Hepatocyte (in vitro differentiated cells): Measurements from ENCODE around the gene KCNJ9. TPM values are rescaled to one million over a fixed set of nuclear protein-coding genes. Genes with fewer than 3 reads are reported as not detected.

Source experiments
- DNase-seq: peaks from one replicate; pipeline ENCODE4 v3.0.0-alpha.2; 2016; ENCODE audit warnings: low spot score
- H2AFZ ChIP-seq: fragments of 200-600 bp; sonication (generic); 2 replicates; pipeline ENCODE4 v1.6.0; 2016; ENCODE audit warnings: antibody characterized with exemption, mild to moderate bottlenecking
- H3K27ac ChIP-seq: fragments of 200-600 bp; sonication (generic); 2 replicates; pipeline ENCODE4 v1.5.1; 2016; ENCODE audit warnings: mild to moderate bottlenecking
- H3K27me3 ChIP-seq: fragments of 200-600 bp; sonication (generic); 2 replicates; pipeline ENCODE4 v1.6.1; 2016
- H3K36me3 ChIP-seq: fragments of 200-600 bp; sonication (generic); replicated peaks from 2 replicates; pipeline ENCODE4 v1.5.1; 2016; ENCODE audit warnings: low read depth; ENCODE audit not compliant: insufficient read depth
- H3K4me1 ChIP-seq: fragments of 200-600 bp; sonication (generic); 2 replicates; pipeline ENCODE4 v1.5.1; 2016; ENCODE audit warnings: mild to moderate bottlenecking, moderate library complexity; ENCODE audit not compliant: insufficient read depth
- H3K4me2 ChIP-seq: fragments of 200-600 bp; sonication (generic); 2 replicates; pipeline ENCODE4 v1.6.0; 2016
- H3K4me3 ChIP-seq: fragments of 200-600 bp; sonication (generic); 2 replicates; pipeline ENCODE4 v1.5.1; 2016; ENCODE audit warnings: mild to moderate bottlenecking
- H3K79me2 ChIP-seq: fragments of 200-600 bp; sonication (generic); 2 replicates; pipeline ENCODE4 v1.6.0; 2017; ENCODE audit warnings: mild to moderate bottlenecking
- H3K9me2 ChIP-seq: fragments of 200-600 bp; sonication (generic); replicated peaks from 2 replicates; pipeline ENCODE4 v1.6.0; 2017; ENCODE audit warnings: mild to moderate bottlenecking; ENCODE audit not compliant: insufficient read depth
- H3K9me3 ChIP-seq: fragments of 200-600 bp; sonication (generic); 2 replicates; pipeline ENCODE4 v1.5.1; 2016; ENCODE audit warnings: low read depth, mild to moderate bottlenecking
- H4K20me1 ChIP-seq: fragments of 200-600 bp; sonication (generic); 2 replicates; pipeline ENCODE4 v1.6.0; 2016; ENCODE audit warnings: mild to moderate bottlenecking; ENCODE audit not compliant: insufficient read depth, poor library complexity, severe bottlenecking
- CTCF ChIP-seq: fragments of 200-600 bp; sonication (generic); IDR thresholded peaks from 2 replicates; pipeline ENCODE4 v1.5.1; 2016; ENCODE audit warnings: antibody characterized with exemption, mild to moderate bottlenecking; ENCODE audit not compliant: poor library complexity
- EZH2 ChIP-seq: fragments of 200-600 bp; sonication (generic); IDR thresholded peaks from 2 replicates; pipeline ENCODE4 v1.6.1; 2016; ENCODE audit warnings: antibody characterized with exemption, mild to moderate bottlenecking, borderline replicate concordance
- EZH2phosphoT487 ChIP-seq: fragments of 200-600 bp; sonication (generic); IDR thresholded peaks from one replicate; pipeline ENCODE4 v1.6.1; 2018; ENCODE audit warnings: antibody characterized with exemption, mild to moderate bottlenecking, low read depth, moderate library complexity; ENCODE audit not compliant: unreplicated experiment, severe bottlenecking
- WGBS: methylation state at CpG from one replicate; pipeline ENCODE4 v1.1.6; 2016; ENCODE audit warnings: low lambda C conversion rate; ENCODE audit errors: missing lambda C conversion rate; 5-methylcytosine and 5-hydroxymethylcytosine counted together
- polyA plus RNA-seq: library from polyadenylated mRNA; unstranded; fragments of >200 nt; fragmentation: Nextera tagmentation; extraction: Ambion mirVana; gene quantifications from 2 replicates; pipeline ENCODE4 v1.2.1, GENCODE V29; 2016
- total RNA-seq: library from RNA; depleted of rRNA; stranded (reverse); fragments of >200 nt; gene quantifications from 2 replicates; pipeline ENCODE4 v1.2.3, GENCODE V29; 2014

KCNJ9 gene
- total and polyA plus RNA-seq, 2 experiments from 2014 or later, result not detected

GRCh38 chr1:160130939-160131338 lies 49.6 kb downstream of the KCNJ9 start:
- DNase-seq, result no peak
- no peak overlapping the region for H3K27ac ChIP-seq
- no peaks in the 10 kb centered on the region for H3K36me3 ChIP-seq
- no peak overlapping the region for H3K4me3 ChIP-seq
- H3K4me1 ChIP-seq, result no peaks in the 10 kb centered on the region
- no peaks in the 10 kb centered on the region for H3K9me2 ChIP-seq
- no peak for TF ChIP-seq CTCF
- no peaks in the 10 kb centered on the region for H3K9me3 ChIP-seq
- no peaks in the 10 kb centered on the region for H4K20me1 ChIP-seq
- H3K4me2 ChIP-seq, result no peak overlapping the region
- no peak overlapping the region for H2AFZ ChIP-seq
- 93% methylated on average over 1 of the region's 1 CpG for WGBS
- H3K27me3 ChIP-seq, result no peaks in the 10 kb centered on the region
- H3K79me2 ChIP-seq, result no peaks in the 10 kb centered on the region

GRCh38 chr1:160131803-160132565 lies 50.6 kb downstream of the KCNJ9 start:
- 69% methylated on average over 8 of the region's 8 CpGs for WGBS
- H3K4me2 ChIP-seq, result no peak overlapping the region
- no peak for DNase-seq

GRCh38 chr1:160133990-160134770 lies 52.8 kb downstream of the KCNJ9 start:
- H2AFZ ChIP-seq, result no peak overlapping the region
- H3K79me2 ChIP-seq, result no peaks in the 10 kb centered on the region
- H3K27me3 ChIP-seq, result no peaks in the 10 kb centered on the region
- TF ChIP-seq EZH2phosphoT487 (no peak), CTCF (no peak), EZH2 (no peak)
- H3K9me2 ChIP-seq, result no peaks in the 10 kb centered on the region
- no peak overlapping the region for H3K4me3 ChIP-seq
- H4K20me1 ChIP-seq, result no peaks in the 10 kb centered on the region
- H3K27ac ChIP-seq, result no peak overlapping the region
- H3K4me1 ChIP-seq, result no peaks in the 10 kb centered on the region
- 91% methylated on average over 8 of the region's 9 CpGs for whole genome bisulfite sequencing
- no peak overlapping the region for H3K4me2 ChIP-seq
- no peak for DNase-seq
- no peaks in the 10 kb centered on the region for H3K9me3 ChIP-seq
- no peaks in the 10 kb centered on the region for H3K36me3 ChIP-seq

More at GRCh38 chr1:160131803-160132565, 50.6 kb downstream of the KCNJ9 start:
- H3K27ac ChIP-seq, result no peak overlapping the region
- H3K36me3 ChIP-seq, result no peaks in the 10 kb centered on the region
- H2AFZ ChIP-seq, result no peak overlapping the region
- H3K9me3 ChIP-seq, result no peaks in the 10 kb centered on the region
- no peaks in the 10 kb centered on the region for H3K4me1 ChIP-seq
- no peaks in the 10 kb centered on the region for H3K27me3 ChIP-seq
- TF ChIP-seq CTCF (no peak), EZH2 (no peak), EZH2phosphoT487 (no peak)
- H3K79me2 ChIP-seq, result no peaks in the 10 kb centered on the region
- H3K9me2 ChIP-seq, result no peaks in the 10 kb centered on the region
- no peaks in the 10 kb centered on the region for H4K20me1 ChIP-seq
- no peak overlapping the region for H3K4me3 ChIP-seq
